Activated CD4-positive, alpha-beta T cell treated with anti-CD3 and anti-CD28 coated beads, Interleukin-2, amount 10 ng/mL, durations not matched to agents 24 days and 14 days (primary cell): ENCODE results near the gene RIPOR2. TPM values are rescaled to one million over a fixed set of nuclear protein-coding genes. Genes with fewer than 3 reads are reported as not detected.
A peak's percentile ranks its signal among the peaks of the same experiment; 100 is the strongest.

Experiments used
- DNase-seq: peaks from one replicate; pipeline ENCODE4 v3.0.0; 2022
- H3K27ac Mint-ChIP-seq: one replicate; pipeline ENCODE4 v1.8.0; 2022; ENCODE audit warnings: mild to moderate bottlenecking, mixed read lengths
- H3K27me3 Mint-ChIP-seq: one replicate; pipeline ENCODE4 v1.8.0; 2022; ENCODE audit warnings: mixed read lengths
- H3K36me3 Mint-ChIP-seq: one replicate; pipeline ENCODE4 v1.8.0; 2022; ENCODE audit warnings: low read depth, mild to moderate bottlenecking, mixed read lengths
- H3K4me1 Mint-ChIP-seq: one replicate; pipeline ENCODE4 v1.8.0; 2021; ENCODE audit warnings: mixed read lengths
- H3K4me3 Mint-ChIP-seq: one replicate; pipeline ENCODE4 v1.8.0; 2022; ENCODE audit warnings: mild to moderate bottlenecking, moderate library complexity, mixed read lengths
- H3K9me3 Mint-ChIP-seq: one replicate; pipeline ENCODE4 v1.8.0; 2021; ENCODE audit warnings: mixed read lengths
- intact Hi-C: fragments of 100-400 bp; cut with micrococcal nuclease; formaldehyde crosslinking; loops from one replicate; pipeline ENCODE4 v1.15.1; 2023
- total RNA-seq: library from RNA; stranded (reverse); gene quantifications from 2 replicates; pipeline ENCODE4 v1.2.3, GENCODE V29; 2022

The RIPOR2 gene
- 25.3 and 26.5 TPM in 2 replicates for total RNA-seq

GRCh38 chr6:24935366-24936152 is at the start of gene RIPOR2:
Gene RIPOR2 (minus strand): TSS chr6:24935960. CDS start chr6:24935898, 62 bp downstream.
- Mint-ChIP-seq H3K4me1 (peaks cover 84% of the 10 kb centered on the region), H3K27me3 (no peaks in the 10 kb centered on the region), H3K36me3 (peaks cover 10% of the 10 kb centered on the region), H3K4me3 (peak within 1 kb of the TSS; percentile 89), H3K9me3 (no peaks in the 10 kb centered on the region), H3K27ac (peak within 1 kb of the TSS; percentile 95)
- intact Hi-C loops, result loop anchor here (1.0 to 10.0 kb wide), 13 partner anchors 7 to 1089 kb away; a partner anchor contains a TSS
- peak; percentile 93 for DNase-seq

DNA sequence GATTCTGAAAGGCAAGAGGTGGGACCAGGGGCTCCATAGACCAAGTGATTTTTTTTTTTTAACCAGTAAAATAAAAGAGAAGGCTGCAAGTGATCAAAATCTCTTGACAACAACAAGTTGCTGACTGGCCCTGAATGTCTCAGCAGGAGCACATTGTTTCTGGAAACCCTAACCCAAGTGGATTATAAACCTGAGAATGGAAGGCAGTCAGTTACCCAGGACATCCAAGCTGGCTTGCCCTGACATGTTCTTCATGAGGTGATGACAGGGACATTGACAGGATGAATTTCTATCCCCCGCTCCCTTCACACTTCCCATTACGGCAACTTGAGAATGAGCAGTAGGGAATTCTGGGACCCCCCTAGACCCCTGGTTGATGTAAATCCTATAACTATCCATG is 49.6 kb upstream of the RIPOR2 start:
- H3K4me1 Mint-ChIP-seq, result peaks cover 23% of the 10 kb centered on the region
- peaks cover 14% of the 10 kb centered on the region for H3K36me3 Mint-ChIP-seq
- H3K27ac Mint-ChIP-seq, result no peak overlapping the region
- no peak for DNase-seq
- no peak overlapping the region for H3K4me3 Mint-ChIP-seq
- H3K9me3 Mint-ChIP-seq, result peaks cover 13% of the 10 kb centered on the region
- H3K27me3 Mint-ChIP-seq, result no peaks in the 10 kb centered on the region
- intact Hi-C loops, result no loop called here

- no peak overlapping the region for H3K27ac Mint-ChIP-seq
- H3K36me3 Mint-ChIP-seq, result peaks cover 7% of the 10 kb centered on the region
- intact Hi-C loops, result no loop called here
- peaks cover 9% of the 10 kb centered on the region for H3K9me3 Mint-ChIP-seq
- DNase-seq, result no peak
- H3K4me3 Mint-ChIP-seq, result no peak overlapping the region
- peaks cover 27% of the 10 kb centered on the region for H3K4me1 Mint-ChIP-seq
- H3K27me3 Mint-ChIP-seq, result no peaks in the 10 kb centered on the region
Observed at GRCh38 chr6:24982231-24982630, 46.5 kb upstream of the RIPOR2 start.

DNA sequence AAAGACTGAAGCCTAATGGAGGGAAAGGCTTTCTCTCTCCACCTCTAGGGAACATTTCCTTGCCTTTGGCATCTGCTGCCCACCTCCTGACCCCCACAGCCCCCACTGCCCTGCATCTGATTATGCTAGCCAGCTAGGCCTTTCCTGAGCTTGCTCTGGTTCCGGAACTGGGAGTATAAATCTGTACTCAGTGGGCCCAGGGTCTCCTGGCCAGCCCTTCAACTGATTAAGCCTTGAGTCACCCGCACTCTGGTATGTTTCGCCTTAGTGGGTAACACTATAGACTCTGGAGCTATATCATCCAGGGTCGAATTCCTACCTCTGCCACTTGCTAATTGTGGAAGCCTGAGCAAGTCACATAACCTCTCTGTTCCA is 45.6 kb upstream of the RIPOR2 start:
- H3K9me3 Mint-ChIP-seq, result peaks cover 4% of the 10 kb centered on the region
- H3K27ac Mint-ChIP-seq, result no peak overlapping the region
- peaks cover 25% of the 10 kb centered on the region for H3K4me1 Mint-ChIP-seq
- intact Hi-C loops, result no loop called here
- no peak for DNase-seq
- H3K4me3 Mint-ChIP-seq, result no peak overlapping the region
- H3K36me3 Mint-ChIP-seq, result peaks cover under 1% of the 10 kb centered on the region
- H3K27me3 Mint-ChIP-seq, result no peaks in the 10 kb centered on the region

GRCh38 chr6:24980507-24981385 is 45.0 kb upstream of the RIPOR2 start:
- Mint-ChIP-seq H3K9me3 (peaks cover 3% of the 10 kb centered on the region), H3K4me1 (peaks cover 24% of the 10 kb centered on the region), H3K27me3 (no peaks in the 10 kb centered on the region), H3K27ac (no peak overlapping the region), H3K36me3 (no peaks in the 10 kb centered on the region), H3K4me3 (no peak overlapping the region)
- intact Hi-C loops, result no loop called here
- DNase-seq, result no peak

GRCh38 chr6:24979176-24979575 is 43.4 kb upstream of the RIPOR2 start:
- H3K27ac Mint-ChIP-seq, result no peak overlapping the region
- H3K27me3 Mint-ChIP-seq, result no peaks in the 10 kb centered on the region
- H3K4me3 Mint-ChIP-seq, result no peak overlapping the region
- H3K9me3 Mint-ChIP-seq, result peaks cover 3% of the 10 kb centered on the region
- H3K36me3 Mint-ChIP-seq, result peaks cover 2% of the 10 kb centered on the region
- intact Hi-C loops, result no loop called here
- no peak for DNase-seq
- H3K4me1 Mint-ChIP-seq, result peaks cover 33% of the 10 kb centered on the region

DNA sequence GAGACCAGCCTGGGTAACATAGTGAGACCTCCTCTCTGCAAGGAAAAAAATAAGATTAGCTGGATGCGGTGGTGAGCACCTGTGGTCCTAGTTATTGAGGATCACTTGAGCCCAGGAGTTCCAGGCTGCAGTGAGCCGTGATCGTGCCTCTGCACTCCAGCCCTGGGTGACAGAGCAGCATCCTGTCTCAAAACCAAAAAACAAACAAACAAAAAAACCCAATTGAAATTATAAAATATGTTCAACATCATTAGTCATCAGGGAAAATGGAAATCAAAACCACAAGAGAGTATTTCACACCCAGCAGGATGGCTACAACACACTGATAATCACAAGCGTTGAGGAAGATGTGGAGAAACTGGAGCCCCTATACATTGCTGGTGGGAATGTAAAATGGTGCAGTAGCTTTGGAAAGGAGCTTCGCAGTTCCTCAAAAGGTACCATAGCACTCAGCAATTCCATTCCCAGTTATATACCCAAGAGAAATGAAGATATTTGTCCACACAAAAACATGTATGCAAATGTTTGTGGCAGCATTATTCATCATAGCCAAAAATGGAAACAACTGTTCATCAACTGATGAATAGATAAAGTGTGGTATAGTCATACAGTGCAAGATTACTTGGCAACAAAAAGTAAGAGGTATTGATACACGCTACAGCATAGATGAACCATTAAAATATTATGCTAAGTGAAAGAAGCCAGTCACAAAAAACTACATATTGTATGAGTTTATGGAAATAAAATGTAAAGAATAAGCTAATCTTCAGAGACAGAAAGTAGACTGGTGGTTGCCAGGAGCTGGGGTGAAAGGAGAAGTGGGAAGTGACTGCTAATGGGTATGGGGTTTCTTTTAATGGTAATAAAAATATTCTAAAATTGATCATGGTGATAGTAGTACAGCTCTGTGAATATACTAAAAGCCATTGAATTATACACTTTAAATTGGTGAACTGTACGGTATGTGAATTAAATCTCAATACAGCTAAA is 38.7 kb upstream of the RIPOR2 start:
- Mint-ChIP-seq H3K4me3 (peak overlapping the region; percentile 60), H3K27ac (peak overlapping the region; percentile 91), H3K27me3 (no peaks in the 10 kb centered on the region), H3K36me3 (peaks cover 8% of the 10 kb centered on the region), H3K9me3 (peaks cover 3% of the 10 kb centered on the region), H3K4me1 (peaks cover 31% of the 10 kb centered on the region)
- intact Hi-C loops, result loop anchor here (1.0 kb wide), 6 partner anchors 18 to 91 kb away; no protein-coding TSS in a partner anchor
- peak; percentile 71 for DNase-seq

DNA sequence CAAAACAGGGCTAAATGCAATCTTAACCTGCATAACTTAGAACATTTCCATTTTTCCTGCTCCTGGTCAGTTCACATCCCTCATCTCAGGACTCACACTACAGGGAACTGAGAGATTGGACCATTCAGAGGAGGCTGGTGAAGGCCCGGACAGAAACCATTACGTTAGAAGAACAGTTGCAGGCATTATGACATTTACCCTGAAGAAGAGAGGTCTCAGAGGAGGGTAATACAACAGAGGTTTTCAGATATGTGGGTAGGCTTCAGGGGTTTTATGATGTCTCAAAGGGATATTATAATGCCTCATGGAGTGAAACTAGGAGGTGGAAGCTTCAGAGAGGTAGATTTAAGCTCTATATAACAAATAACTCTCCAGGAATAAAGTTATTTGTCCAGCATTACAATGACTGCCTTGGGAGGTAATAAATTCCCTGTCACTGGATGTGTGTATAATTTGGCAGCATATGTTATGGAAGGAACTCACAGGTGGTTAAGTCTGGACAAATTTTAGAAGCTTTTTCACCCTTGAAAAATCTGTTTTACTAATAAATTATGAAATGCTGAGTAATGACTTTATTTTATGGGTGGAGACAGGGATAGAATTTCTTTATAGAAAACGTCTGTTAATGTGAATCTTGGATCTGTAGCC is 36.7 kb upstream of the RIPOR2 start:
- Mint-ChIP-seq H3K27me3 (no peaks in the 10 kb centered on the region), H3K9me3 (no peaks in the 10 kb centered on the region), H3K27ac (peak overlapping the region; percentile 82), H3K4me3 (no peak overlapping the region), H3K4me1 (peaks cover 31% of the 10 kb centered on the region), H3K36me3 (peaks cover 8% of the 10 kb centered on the region)
- intact Hi-C loops, result no loop called here
- peak; percentile 46 for DNase-seq

DNA sequence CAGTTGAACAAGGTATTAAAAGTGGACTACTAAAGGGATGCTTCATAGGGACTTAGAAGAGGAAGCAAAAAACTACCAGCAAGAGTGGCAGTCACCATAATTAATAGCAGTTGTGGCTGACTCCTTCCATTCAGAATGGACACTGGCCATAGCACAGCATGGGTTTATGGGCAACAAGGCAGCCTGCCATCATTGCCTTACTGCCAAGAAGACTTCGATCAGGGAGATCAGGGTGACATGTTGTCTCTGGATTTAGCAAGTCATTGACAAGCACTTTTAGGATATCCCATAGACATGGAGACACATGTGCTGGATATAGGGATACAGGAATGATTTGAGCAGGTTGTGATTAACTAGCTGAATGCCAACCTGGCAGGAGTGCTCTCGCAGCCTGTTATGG is 35.3 kb upstream of the RIPOR2 start:
- DNase-seq, result no peak
- H3K36me3 Mint-ChIP-seq, result peaks cover 14% of the 10 kb centered on the region
- no peaks in the 10 kb centered on the region for H3K27me3 Mint-ChIP-seq
- intact Hi-C loops, result no loop called here
- peaks cover 3% of the 10 kb centered on the region for H3K9me3 Mint-ChIP-seq
- no peak overlapping the region for H3K27ac Mint-ChIP-seq
- H3K4me1 Mint-ChIP-seq, result peaks cover 31% of the 10 kb centered on the region
- H3K4me3 Mint-ChIP-seq, result no peak overlapping the region

DNA sequence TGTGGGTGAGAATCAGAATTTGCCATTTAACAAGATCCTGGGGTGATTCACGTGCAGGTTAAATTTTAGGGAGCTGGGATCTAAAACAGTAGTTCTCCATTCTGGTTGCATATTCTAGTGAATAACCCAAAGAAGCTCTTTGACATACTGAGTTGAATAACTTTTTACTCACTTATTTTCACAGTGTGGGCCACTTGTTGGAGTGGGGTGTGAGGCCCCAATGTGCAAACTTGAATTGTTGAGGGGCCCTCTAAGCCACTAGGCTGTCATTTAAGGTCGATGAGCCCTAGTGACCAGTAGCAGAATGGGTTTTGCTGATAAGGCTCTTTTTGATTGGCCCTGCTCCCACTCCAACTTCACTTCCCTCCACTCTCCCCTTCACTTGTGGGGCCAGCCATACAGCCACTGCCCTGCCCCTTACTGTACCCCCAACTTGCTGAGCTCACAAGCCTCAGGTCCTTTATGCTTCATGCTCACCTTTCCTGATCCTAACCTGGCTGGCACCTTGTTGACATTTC is 33.6 kb upstream of the RIPOR2 start:
- intact Hi-C loops, result no loop called here
- H3K4me3 Mint-ChIP-seq, result no peak overlapping the region
- H3K27me3 Mint-ChIP-seq, result no peaks in the 10 kb centered on the region
- H3K9me3 Mint-ChIP-seq, result peaks cover 4% of the 10 kb centered on the region
- peak; percentile 42 for DNase-seq
- peaks cover 15% of the 10 kb centered on the region for H3K36me3 Mint-ChIP-seq
- H3K4me1 Mint-ChIP-seq, result peaks cover 23% of the 10 kb centered on the region
- no peak overlapping the region for H3K27ac Mint-ChIP-seq

GRCh38 chr6:24968783-24969182 is 33.0 kb upstream of the RIPOR2 start:
- Mint-ChIP-seq H3K27ac (no peak overlapping the region), H3K4me1 (peaks cover 21% of the 10 kb centered on the region), H3K27me3 (no peaks in the 10 kb centered on the region), H3K36me3 (peaks cover 12% of the 10 kb centered on the region), H3K4me3 (no peak overlapping the region), H3K9me3 (peaks cover 10% of the 10 kb centered on the region)
- intact Hi-C loops, result no loop called here
- DNase-seq, result peak; percentile 54

DNA sequence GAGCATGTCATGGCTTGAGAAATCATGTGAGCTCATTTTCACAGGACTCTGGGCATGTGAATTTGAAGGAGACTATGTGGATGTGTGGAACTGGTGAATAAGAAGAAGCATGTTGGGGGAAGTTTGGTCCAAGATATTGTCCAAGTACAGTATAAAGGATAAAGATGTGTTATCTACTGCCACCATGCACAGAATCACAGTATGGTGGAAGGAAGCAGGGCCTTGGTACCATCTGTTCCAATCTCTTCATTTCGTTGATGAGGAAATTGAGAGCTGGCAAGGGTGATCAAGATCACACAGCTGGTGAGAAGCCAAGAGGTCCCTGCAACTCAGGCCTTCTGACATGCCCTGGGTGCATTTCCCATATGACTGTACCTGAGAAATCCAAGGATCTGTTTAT is 31.5 kb upstream of the RIPOR2 start:
- Mint-ChIP-seq H3K27ac (no peak overlapping the region), H3K36me3 (peaks cover 10% of the 10 kb centered on the region), H3K9me3 (peaks cover 15% of the 10 kb centered on the region), H3K4me1 (peaks cover 18% of the 10 kb centered on the region), H3K4me3 (no peak overlapping the region), H3K27me3 (no peaks in the 10 kb centered on the region)
- intact Hi-C loops, result no loop called here
- DNase-seq, result no peak

DNA sequence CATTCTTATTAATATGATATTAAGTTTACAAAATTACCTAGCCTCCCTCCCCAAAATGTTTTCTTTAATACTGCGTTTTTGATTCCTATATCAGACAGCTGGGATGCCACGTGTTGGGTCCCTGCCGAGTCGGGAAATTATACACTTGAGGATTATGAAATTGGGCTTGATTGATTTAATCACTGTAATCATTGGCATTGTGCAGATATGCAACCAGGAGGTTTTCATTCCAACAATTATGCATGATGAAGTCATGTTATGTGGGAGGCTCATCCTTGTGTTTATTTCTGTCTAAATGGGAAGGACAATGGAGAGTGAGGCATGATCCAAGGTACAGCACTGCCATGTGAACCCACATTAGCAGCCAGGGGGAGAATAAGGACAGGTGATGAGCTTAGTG is 30.6 kb upstream of the RIPOR2 start:
- Mint-ChIP-seq H3K4me1 (peaks cover 22% of the 10 kb centered on the region), H3K36me3 (peaks cover 12% of the 10 kb centered on the region), H3K27me3 (no peaks in the 10 kb centered on the region), H3K9me3 (peaks cover 18% of the 10 kb centered on the region), H3K27ac (no peak overlapping the region), H3K4me3 (no peak overlapping the region)
- DNase-seq, result no peak
- intact Hi-C loops, result no loop called here
